ENCODE data around the gene KRT74.

KRT74 gene

GRCh38 chr12:52568111-52568510 lies 5.5 kb downstream of the KRT74 start:
- DNase-seq: no peak

DNA sequence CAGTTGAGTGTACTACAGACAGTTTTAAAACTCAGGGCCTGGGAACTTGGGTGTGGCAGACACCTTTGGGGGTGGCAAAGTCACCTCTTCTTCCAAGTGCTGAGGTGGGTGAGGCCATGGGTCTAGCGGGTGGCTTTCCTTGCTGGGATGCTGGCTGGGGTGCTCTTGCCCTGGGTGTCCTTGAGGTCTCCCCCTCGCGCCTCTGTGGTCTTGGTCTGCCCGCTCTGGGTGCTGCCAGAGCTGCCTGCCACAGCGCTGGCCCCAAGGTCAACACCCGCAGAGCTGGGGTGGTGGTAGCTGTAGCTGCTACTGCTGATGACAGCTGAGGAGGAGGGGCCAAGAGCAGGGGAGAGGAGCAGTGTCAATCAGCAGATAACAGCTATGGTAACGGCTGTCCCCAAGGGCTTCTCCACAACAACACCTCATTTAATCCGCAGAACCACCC lies 6.8 kb downstream of the KRT74 start:
- peak; percentile 75 for DNase-seq

DNA sequence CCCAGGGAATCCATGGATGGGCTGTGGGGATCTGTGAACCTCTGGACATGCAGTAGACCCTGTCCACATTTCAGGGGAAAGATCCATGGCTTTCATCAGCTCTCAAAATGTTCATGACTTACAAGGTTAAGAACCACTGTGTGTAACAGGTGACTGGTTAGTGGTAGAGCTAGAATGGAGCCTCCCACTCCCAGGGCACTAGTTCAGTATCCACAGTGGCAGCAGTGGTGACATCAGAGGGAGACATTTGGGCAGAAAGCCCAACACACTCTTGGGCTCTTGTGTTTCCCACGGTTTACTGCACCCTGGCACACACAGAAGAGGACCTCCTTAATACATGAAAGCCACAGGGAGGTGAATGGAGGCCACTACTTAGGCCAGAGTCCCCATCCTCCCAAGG lies 9.1 kb downstream of the KRT74 start:
- no peak for DNase-seq

GRCh38 chr12:52561880-52562449 lies 11.7 kb downstream of the KRT74 start:
- no peak for DNase-seq

DNA sequence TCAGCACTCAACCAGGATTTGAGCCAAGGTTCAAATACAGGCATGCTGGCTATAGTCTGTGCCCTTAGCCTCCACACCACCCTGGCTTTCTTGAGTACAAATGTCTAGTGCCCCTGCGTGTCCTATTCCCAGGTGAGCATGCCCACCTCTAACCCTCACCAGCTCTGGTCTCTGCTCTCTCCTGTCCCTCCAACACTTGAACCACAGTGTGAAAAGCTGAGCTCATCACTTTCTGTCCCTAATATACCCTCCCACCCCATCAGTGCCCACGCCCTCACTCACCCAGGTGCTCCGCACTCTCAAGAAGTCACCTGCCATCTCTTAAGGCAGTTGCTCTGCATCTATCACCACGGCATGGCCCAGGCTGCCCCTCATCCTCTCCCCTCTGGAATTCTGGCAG lies 13.7 kb downstream of the KRT74 start:
- no peak for DNase-seq

GRCh38 chr12:52558781-52559445 lies 14.7 kb downstream of the KRT74 start:
- DNase-seq: peak; percentile 15

DNA sequence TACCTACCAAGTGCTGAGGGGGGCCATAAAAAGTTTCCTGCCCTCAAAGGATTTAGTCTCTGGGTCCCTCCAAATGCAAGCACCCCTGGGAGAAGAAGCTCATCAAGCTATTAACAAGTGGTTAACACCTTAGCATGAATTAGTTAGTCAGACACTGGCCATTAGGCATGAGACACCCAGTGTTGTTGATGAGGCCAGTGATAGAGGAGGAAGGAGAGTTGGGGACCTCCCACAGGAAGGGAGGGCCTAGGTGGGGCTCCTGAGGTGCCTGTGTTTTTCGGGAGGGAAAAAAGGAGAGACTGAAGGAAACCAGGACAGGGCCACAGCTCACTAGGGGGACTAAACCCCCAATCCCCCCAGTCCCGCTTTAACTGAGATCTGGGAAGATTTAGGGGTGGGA lies 16.2 kb downstream of the KRT74 start:
- peak; percentile 18 for DNase-seq

GRCh38 chr12:52555577-52555976 lies 18.1 kb downstream of the KRT74 start:
- no peak for DNase-seq

DNA sequence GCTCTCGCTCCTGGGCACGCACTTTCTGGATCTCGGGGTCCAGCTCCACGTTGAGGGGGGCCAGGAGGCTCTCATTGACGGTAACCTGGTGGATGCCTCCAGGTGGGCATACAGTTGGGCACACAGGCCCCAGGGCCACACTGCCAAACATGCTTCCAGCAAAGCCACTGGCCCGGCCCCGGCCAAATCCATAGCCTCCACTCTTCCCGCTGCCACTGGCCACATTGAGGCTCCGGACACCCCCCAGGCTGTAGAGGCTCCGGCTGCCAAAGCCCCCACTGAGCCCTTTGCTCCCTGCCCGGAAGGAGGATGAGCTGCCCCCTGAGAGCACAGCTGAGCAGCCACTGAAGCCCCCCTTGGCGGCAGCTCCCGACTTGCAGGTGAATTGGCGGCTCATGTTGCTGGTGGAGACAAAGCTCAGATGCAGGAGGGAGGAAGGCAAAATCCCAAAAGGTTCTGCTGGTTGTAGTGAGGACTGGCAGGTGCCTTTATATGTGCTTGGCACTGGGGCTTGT lies 20.9 kb downstream of the KRT74 start, which contains the start of gene KRT71:
Gene KRT71 (minus strand): TSS at position 465 of the 515 bp plus-strand sequence. CDS start 68 bp downstream, at position 397.
- DNase-seq: no peak

DNA sequence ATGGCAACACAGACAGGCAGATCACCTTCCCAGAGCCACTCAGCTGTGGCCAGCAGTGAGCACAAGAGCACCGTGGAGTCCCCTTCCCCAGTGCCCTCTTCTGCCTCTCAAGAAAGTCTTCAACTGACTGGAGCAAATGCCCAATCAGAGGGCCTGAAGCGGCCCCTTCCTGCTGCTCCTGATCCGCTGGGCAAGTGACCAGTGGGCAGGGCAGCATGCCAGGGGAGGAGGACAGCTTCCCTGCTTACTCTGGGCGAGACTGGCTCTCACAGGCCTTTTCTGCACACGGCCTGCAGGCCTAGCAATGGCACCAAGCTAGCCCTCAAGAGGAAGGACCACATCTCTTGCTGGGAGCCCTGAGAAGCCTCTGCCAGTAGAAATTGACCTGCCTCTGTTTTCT lies 21.6 kb downstream of the KRT74 start:
- no peak for DNase-seq

GRCh38 chr12:52551216-52551865 lies 22.3 kb downstream of the KRT74 start:
- no peak for DNase-seq

GRCh38 chr12:52546126-52546525 lies 27.5 kb downstream of the KRT74 start:
- DNase-seq: no peak

GRCh38 chr12:52543985-52544883 lies 29.4 kb downstream of the KRT74 start:
- no peak for DNase-seq

- DNase-seq: no peak
Measured at GRCh38 chr12:52542785-52543318, 30.8 kb downstream of the KRT74 start.

GRCh38 chr12:52542157-52542556 lies 31.5 kb downstream of the KRT74 start:
- DNase-seq: no peak

DNA sequence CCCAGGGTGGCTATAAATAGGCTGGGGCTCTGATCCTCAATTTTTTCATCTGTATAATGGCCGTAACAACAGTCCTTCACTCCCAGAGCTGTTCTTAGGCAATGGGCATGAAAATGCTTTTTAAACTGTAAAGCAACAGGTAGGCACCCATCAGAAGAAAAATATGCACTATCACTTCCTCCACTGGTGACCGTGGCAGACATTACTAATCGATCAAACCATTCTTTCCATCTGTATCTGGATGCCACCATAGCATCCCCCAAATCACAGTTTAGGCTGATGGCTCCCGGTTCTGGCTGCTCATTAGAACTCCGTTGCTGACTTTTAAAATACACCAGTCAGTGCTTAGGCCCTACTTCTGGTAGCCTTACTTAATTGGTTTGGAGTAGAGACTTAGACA lies 31.9 kb downstream of the KRT74 start:
- no peak for DNase-seq

DNA sequence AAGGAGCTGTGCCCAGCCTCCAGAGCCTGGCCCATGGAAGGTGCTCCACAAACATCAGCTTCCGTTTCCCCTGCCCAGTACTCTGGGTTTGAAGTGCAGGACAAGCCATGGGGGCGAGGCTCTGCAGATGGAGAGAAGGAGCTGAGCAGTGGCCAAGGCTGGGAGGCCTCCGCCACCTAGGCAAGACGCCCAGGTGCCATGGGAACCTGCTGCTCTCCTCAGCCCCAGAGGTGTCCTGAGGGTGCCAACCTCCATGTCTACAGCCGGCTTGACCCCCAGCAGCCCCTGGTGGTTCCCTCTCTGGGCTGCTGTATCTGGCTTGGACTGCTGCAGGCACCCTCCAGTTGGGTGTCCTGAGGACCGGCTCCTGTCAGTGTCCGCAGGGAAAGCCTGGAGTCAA lies 33.1 kb downstream of the KRT74 start:
- DNase-seq: no peak

GRCh38 chr12:52539821-52540173 lies 33.8 kb downstream of the KRT74 start:
- no peak for DNase-seq

- DNase-seq: no peak
Measured at GRCh38 chr12:52539083-52539820, 34.4 kb downstream of the KRT74 start.

GRCh38 chr12:52537101-52537500 lies 36.5 kb downstream of the KRT74 start:
- no peak for DNase-seq

GRCh38 chr12:52535574-52535973 lies 38.1 kb downstream of the KRT74 start:
- no peak for DNase-seq

GRCh38 chr12:52534482-52534881 lies 39.2 kb downstream of the KRT74 start:
- DNase-seq: no peak

Measured in NK-92 treated with Interleukin-12 subunit alpha and Interleukin-12 subunit beta, amount 100 ng/mL, for 24 hours (cell line).